H9 (cell line): ENCODE measurements around the gene SCYL3. TPM values are rescaled to one million over a fixed set of nuclear protein-coding genes. Genes with fewer than 3 reads are reported as not detected.

Source experiments
- DNase-seq: peaks from one replicate; pipeline ENCODE4 v3.0.0-alpha.2; 2017
- H2AFZ ChIP-seq: one replicate; pipeline ENCODE4 v1.6.1; 2013; ENCODE audit warnings: mild to moderate bottlenecking, low read length, control low read depth, moderate library complexity
- H2AK5ac ChIP-seq: 2 replicates; pipeline ENCODE4 v1.6.1; 2013; ENCODE audit warnings: low read length, control low read depth, mixed read lengths; ENCODE audit not compliant: insufficient read length
- H2BK120ac ChIP-seq: one replicate; pipeline ENCODE4 v1.6.1; 2013; ENCODE audit warnings: low read depth, mild to moderate bottlenecking, low read length, control low read depth, inconsistent platforms; ENCODE audit not compliant: poor library complexity, severe bottlenecking
- H2BK12ac ChIP-seq: 2 replicates; pipeline ENCODE4 v1.6.1; 2013; ENCODE audit warnings: low read length, control low read depth, mixed read lengths, low read depth; ENCODE audit not compliant: insufficient read length
- H2BK15ac ChIP-seq: 2 replicates; pipeline ENCODE4 v1.6.1; 2013; ENCODE audit warnings: low read depth, low read length, control low read depth
- H2BK20ac ChIP-seq: one replicate; pipeline ENCODE4 v1.6.1; 2013; ENCODE audit warnings: low read depth, mild to moderate bottlenecking, low read length, control low read depth, inconsistent platforms; ENCODE audit not compliant: poor library complexity, severe bottlenecking
- H2BK5ac ChIP-seq: 2 replicates; pipeline ENCODE4 v1.6.1; 2013; ENCODE audit warnings: low read length, control low read depth, mixed read lengths; ENCODE audit not compliant: insufficient read length
- H3K14ac ChIP-seq: 2 replicates; pipeline ENCODE4 v1.6.1; 2013; ENCODE audit warnings: low read length, control low read depth; ENCODE audit not compliant: insufficient read depth
- H3K18ac ChIP-seq: 2 replicates; pipeline ENCODE4 v1.6.1; 2013; ENCODE audit warnings: low read depth, mild to moderate bottlenecking, mixed read lengths, low read length, control low read depth; ENCODE audit not compliant: insufficient read length
- H3K23ac ChIP-seq: 2 replicates; pipeline ENCODE4 v1.6.1; 2013; ENCODE audit warnings: low read length, control low read depth, mixed read lengths, low read depth; ENCODE audit not compliant: insufficient read length
- H3K23me2 ChIP-seq: 2 replicates; pipeline ENCODE4 v1.6.1; 2013; ENCODE audit warnings: low read depth, mild to moderate bottlenecking, mixed read lengths, low read length, control low read depth; ENCODE audit not compliant: insufficient read length, poor library complexity, severe bottlenecking
- H3K27ac ChIP-seq: 2 replicates; pipeline ENCODE4 v1.5.1; 2013; ENCODE audit warnings: low read length, control low read depth, mixed read lengths, low read depth; ENCODE audit not compliant: insufficient read length
- H3K27me3 ChIP-seq: 2 replicates; pipeline ENCODE4 v1.6.1; 2013; ENCODE audit warnings: low read length, control low read depth, inconsistent platforms; ENCODE audit not compliant: insufficient read depth
- H3K4ac ChIP-seq: 2 replicates; pipeline ENCODE4 v1.6.1; 2013; ENCODE audit warnings: low read depth, mild to moderate bottlenecking, control low read depth, inconsistent platforms, low read length, moderate library complexity
- H3K4me1 ChIP-seq: 2 replicates; pipeline ENCODE4 v1.6.1; 2013; ENCODE audit warnings: low read length, control low read depth, inconsistent platforms; ENCODE audit not compliant: insufficient read depth
- H3K4me2 ChIP-seq: 2 replicates; pipeline ENCODE4 v1.6.1; 2013; ENCODE audit warnings: low read length, control low read depth, mixed read lengths; ENCODE audit not compliant: insufficient read length, insufficient read depth
- H3K56ac ChIP-seq: 2 replicates; pipeline ENCODE4 v1.6.1; 2013; ENCODE audit warnings: low read depth, mild to moderate bottlenecking, mixed read lengths, low read length, control low read depth; ENCODE audit not compliant: insufficient read length
- H3K79me1 ChIP-seq: 2 replicates; pipeline ENCODE4 v1.6.1; 2013; ENCODE audit warnings: low read depth, mild to moderate bottlenecking, moderate library complexity, low read length, control low read depth, inconsistent platforms; ENCODE audit not compliant: insufficient read depth, poor library complexity, severe bottlenecking
- H3K79me2 ChIP-seq: 2 replicates; pipeline ENCODE4 v1.6.1; 2013; ENCODE audit warnings: low read length, control low read depth, inconsistent platforms; ENCODE audit not compliant: insufficient read depth
- H3K9ac ChIP-seq: 2 replicates; pipeline ENCODE4 v1.6.1; 2013; ENCODE audit warnings: low read length, control low read depth, mixed read lengths; ENCODE audit not compliant: insufficient read length; ENCODE audit errors: extremely low read depth
- H3K9me3 ChIP-seq: one replicate; pipeline ENCODE4 v1.6.1; 2013; ENCODE audit warnings: low read depth, low read length, inconsistent platforms; ENCODE audit not compliant: control insufficient read depth
- H3T11ph ChIP-seq: one replicate; pipeline ENCODE4 v1.6.1; 2013; ENCODE audit warnings: mild to moderate bottlenecking, low read length, control low read depth, inconsistent platforms
- H4K20me1 ChIP-seq: one replicate; pipeline ENCODE4 v1.6.1; 2013; ENCODE audit not compliant: control insufficient read depth, insufficient read length, insufficient read depth
- H4K5ac ChIP-seq: 2 replicates; pipeline ENCODE4 v1.6.1; 2013; ENCODE audit warnings: low read depth, mild to moderate bottlenecking, mixed read lengths, low read length, control low read depth; ENCODE audit not compliant: insufficient read length
- H4K8ac ChIP-seq: replicated peaks from 2 replicates; pipeline ENCODE4 v1.6.1; 2013; ENCODE audit warnings: low read length, control low read depth, mixed read lengths, low read depth; ENCODE audit not compliant: insufficient read length
- H4K91ac ChIP-seq: 2 replicates; pipeline ENCODE4 v1.6.1; 2013; ENCODE audit warnings: low read depth, mild to moderate bottlenecking, moderate library complexity, mixed read lengths, low read length, control low read depth; ENCODE audit not compliant: insufficient read length
- H3K27ac Mint-ChIP-seq, 3 experiments: 2 replicates in 2 of 3; 3 replicates in 1 of 3; pipeline ENCODE4 v1.8.0; 2020 to 2021; ENCODE audit warnings: mixed read lengths in 3 of 3, mild to moderate bottlenecking in 1 of 3, moderate library complexity in 1 of 3
- H3K27me3 Mint-ChIP-seq: 2 replicates; pipeline ENCODE4 v1.8.0; 2021; ENCODE audit warnings: low read depth, mild to moderate bottlenecking, moderate library complexity, mixed read lengths
- H3K36me3 Mint-ChIP-seq, 3 experiments: 2 replicates in 2 of 3; 3 replicates in 1 of 3; pipeline ENCODE4 v1.8.0; 2020 to 2021; ENCODE audit warnings: low read depth in 3 of 3, mixed read lengths in 3 of 3; ENCODE audit not compliant: insufficient read depth in 1 of 3
- H3K4me1 Mint-ChIP-seq, 2 experiments: 2 replicates each; pipeline ENCODE4 v1.8.0; 2020; ENCODE audit warnings: mixed read lengths in 2 of 2
- H3K4me3 Mint-ChIP-seq, 2 experiments: 2 replicates in 1 of 2; 3 replicates in 1 of 2; pipeline ENCODE4 v1.8.0; 2020 to 2021; ENCODE audit warnings: mild to moderate bottlenecking in 2 of 2, mixed read lengths in 2 of 2, moderate library complexity in 1 of 2
- H3K9me3 Mint-ChIP-seq, 2 experiments: 2 replicates in 1 of 2; 3 replicates in 1 of 2; pipeline ENCODE4 v1.8.0; 2020; ENCODE audit warnings: mild to moderate bottlenecking in 2 of 2, mixed read lengths in 2 of 2, moderate library complexity in 1 of 2
- WGBS: extraction: QIAGEN DNeasy Blood & Tissue Kit; methylation state at CpG from one replicate; pipeline ENCODE4 v1.1.7; 2013; ENCODE audit warnings: missing lambda C conversion rate, low lambda C conversion rate, mixed read lengths; ENCODE audit not compliant: insufficient read length; ENCODE audit errors: extremely low coverage; 5-methylcytosine and 5-hydroxymethylcytosine counted together
- total RNA-seq: library from RNA; stranded (reverse); gene quantifications from 2 replicates; pipeline ENCODE4 v1.2.1, GENCODE V29; 2021
- TF ChIP-seq, protein P1 (sequence below): fragments of 200-600 bp; sonication (generic); conservative IDR thresholded peaks from 3 replicates; pipeline ENCODE4 v1.8.0; 2021; ENCODE audit warnings: antibody characterized with exemption, mild to moderate bottlenecking

The SCYL3 gene
- total RNA-seq, 1 experiment from 2014 or later, result 3.9 TPM

- Histone ChIP-seq H3K79me1 (no peaks in the 10 kb centered on the region), H2BK12ac (no peak overlapping the region), H3K14ac (no peak overlapping the region), H4K5ac (no peak overlapping the region), H4K91ac (no peak overlapping the region), H2BK120ac (no peak overlapping the region), H3K9ac (no peak overlapping the region), H3K4ac (no peak overlapping the region), H3K79me2 (no peaks in the 10 kb centered on the region), H2BK5ac (no peak overlapping the region), H3K27me3 (no peaks in the 10 kb centered on the region), H3K4me2 (no peak overlapping the region), H3T11ph (no peak overlapping the region), H2AK5ac (no peak overlapping the region), H2BK15ac (no peak overlapping the region), H3K9me3 (no peaks in the 10 kb centered on the region), H4K8ac (no peak overlapping the region), H3K23ac (no peak overlapping the region), H3K18ac (no peak overlapping the region), H3K23me2 (no peaks in the 10 kb centered on the region), H3K27ac (no peak overlapping the region), H3K4me1 (no peaks in the 10 kb centered on the region), H2BK20ac (no peak overlapping the region), H2AFZ (no peak overlapping the region), H3K56ac (no peak overlapping the region), H4K20me1 (no peaks in the 10 kb centered on the region)
- no CpG with 5 or more reads among the region's 3 CpGs for WGBS
- H3K4me1 Mint-ChIP-seq, result no peaks in the 10 kb centered on the region
- no peak for DNase-seq
- H3K36me3 Mint-ChIP-seq, result no peaks in the 10 kb centered on the region
- no peak overlapping the region for H3K4me3 Mint-ChIP-seq
- TF ChIP-seq, protein P1, sequence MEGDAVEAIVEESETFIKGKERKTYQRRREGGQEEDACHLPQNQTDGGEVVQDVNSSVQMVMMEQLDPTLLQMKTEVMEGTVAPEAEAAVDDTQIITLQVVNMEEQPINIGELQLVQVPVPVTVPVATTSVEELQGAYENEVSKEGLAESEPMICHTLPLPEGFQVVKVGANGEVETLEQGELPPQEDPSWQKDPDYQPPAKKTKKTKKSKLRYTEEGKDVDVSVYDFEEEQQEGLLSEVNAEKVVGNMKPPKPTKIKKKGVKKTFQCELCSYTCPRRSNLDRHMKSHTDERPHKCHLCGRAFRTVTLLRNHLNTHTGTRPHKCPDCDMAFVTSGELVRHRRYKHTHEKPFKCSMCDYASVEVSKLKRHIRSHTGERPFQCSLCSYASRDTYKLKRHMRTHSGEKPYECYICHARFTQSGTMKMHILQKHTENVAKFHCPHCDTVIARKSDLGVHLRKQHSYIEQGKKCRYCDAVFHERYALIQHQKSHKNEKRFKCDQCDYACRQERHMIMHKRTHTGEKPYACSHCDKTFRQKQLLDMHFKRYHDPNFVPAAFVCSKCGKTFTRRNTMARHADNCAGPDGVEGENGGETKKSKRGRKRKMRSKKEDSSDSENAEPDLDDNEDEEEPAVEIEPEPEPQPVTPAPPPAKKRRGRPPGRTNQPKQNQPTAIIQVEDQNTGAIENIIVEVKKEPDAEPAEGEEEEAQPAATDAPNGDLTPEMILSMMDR, result no peak
- H3K27me3 Mint-ChIP-seq, result no peaks in the 10 kb centered on the region
- H3K27ac Mint-ChIP-seq, result no peak overlapping the region
- no peaks in the 10 kb centered on the region for H3K9me3 Mint-ChIP-seq
Measured at GRCh38 chr1:169925505-169926482, 32.1 kb upstream of the SCYL3 start.
